ENCODE measurements around the gene ST3GAL4.

The ST3GAL4 gene

DNA sequence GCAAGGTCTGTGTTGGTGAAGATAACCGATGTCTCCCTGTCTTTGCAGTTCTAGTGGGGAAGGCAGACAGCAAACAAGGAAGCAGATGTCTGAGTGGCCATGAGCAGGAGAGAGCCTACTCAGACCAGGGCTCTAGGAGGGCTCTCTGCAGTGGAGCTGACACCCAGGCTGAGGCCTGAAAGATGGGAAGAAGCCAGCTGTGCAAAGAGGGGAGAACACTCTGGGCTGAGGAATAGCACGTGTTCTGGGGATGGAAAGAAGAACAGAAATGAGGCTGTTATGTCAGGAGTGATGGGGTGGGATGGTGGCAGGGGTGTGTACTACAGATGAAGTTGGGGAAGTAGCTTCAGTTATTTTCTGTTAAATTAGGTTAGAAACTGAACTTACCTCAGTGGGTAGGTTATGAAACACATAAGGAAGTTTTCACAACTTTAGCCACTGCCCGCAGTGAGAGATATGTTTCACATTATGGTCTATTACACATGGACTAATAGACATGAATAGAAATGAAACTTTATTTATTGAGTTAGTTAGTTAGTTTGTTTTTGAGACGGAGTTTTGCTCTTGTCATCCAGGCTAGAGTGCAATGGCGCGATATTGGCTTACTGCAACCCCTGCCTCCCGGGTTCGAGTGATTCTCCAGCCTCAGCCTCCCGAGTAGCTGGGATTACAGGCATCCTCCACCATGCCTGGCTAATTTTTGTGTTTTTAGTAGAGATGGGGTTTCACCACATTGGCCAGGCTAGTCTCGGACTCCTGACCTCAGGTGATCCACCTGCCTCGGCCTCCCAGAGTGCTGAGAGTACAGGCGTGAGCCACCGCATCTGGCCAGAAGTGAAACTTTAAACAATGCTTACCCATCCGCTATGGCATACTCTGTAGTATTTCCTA lies 43.8 kb upstream of the ST3GAL4 start (continued):
- TF ChIP-seq, protein P1, sequence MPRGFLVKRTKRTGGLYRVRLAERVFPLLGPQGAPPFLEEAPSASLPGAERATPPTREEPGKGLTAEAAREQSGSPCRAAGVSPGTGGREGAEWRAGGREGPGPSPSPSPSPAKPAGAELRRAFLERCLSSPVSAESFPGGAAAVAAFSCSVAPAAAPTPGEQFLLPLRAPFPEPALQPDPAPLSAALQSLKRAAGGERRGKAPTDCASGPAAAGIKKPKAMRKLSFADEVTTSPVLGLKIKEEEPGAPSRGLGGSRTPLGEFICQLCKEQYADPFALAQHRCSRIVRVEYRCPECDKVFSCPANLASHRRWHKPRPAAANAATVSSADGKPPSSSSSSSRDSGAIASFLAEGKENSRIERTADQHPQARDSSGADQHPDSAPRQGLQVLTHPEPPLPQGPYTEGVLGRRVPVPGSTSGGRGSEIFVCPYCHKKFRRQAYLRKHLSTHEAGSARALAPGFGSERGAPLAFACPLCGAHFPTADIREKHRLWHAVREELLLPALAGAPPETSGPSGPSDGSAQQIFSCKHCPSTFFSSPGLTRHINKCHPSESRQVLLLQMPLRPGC (tag by site-specific recombination; IDR thresholded peaks at IDR 0.05), result no peak
- TF ChIP-seq, protein P2, sequence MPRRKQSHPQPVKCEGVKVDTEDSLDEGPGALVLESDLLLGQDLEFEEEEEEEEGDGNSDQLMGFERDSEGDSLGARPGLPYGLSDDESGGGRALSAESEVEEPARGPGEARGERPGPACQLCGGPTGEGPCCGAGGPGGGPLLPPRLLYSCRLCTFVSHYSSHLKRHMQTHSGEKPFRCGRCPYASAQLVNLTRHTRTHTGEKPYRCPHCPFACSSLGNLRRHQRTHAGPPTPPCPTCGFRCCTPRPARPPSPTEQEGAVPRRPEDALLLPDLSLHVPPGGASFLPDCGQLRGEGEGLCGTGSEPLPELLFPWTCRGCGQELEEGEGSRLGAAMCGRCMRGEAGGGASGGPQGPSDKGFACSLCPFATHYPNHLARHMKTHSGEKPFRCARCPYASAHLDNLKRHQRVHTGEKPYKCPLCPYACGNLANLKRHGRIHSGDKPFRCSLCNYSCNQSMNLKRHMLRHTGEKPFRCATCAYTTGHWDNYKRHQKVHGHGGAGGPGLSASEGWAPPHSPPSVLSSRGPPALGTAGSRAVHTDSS (tag by site-specific recombination; IDR thresholded peaks at IDR 0.05), result no peak
- TF ChIP-seq ZNF266 (tag by site-specific recombination; IDR thresholded peaks at IDR 0.05; ENCODE audit: low read depth), result no peak
- TF ChIP-seq ZNF433 (tag by site-specific recombination; IDR thresholded peaks at IDR 0.05; ENCODE audit: low read depth), result no peak
- TF ChIP-seq ZNF610 (tag by site-specific recombination; IDR thresholded peaks at IDR 0.05; ENCODE audit: borderline replicate concordance), result no peak
- no peak for TF ChIP-seq ZNF529 (tag by site-specific recombination; IDR thresholded peaks at IDR 0.05; ENCODE audit: insufficient replicate concordance)
- TF ChIP-seq HOXC10 (CRISPR knock-in tag; IDR thresholded peaks at IDR 0.05), result no peak

DNA sequence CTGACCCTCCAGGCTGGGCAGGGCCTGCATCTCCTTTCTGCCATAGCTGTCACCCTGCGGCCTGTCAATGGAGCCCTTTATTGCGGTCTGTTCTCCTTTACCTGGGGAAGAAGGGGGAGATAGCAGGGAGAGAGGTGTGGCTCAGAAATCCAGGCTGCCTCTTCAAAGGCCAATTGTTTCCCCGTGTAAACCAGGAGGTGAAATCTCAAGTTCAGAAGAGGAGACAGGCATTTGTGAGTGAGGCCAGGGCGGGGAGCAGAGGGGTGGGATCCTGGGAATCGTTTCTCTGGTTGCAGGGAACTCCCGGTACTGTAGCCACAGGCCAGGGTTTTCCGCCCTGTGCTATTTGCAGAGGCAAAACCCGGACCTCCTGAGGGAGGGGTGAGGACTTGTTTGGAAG lies 42.5 kb upstream of the ST3GAL4 start:
- H3K4me1 ChIP-seq (ENCODE audit: control insufficient read depth, insufficient read depth, low read length), result peaks cover 8% of the 10 kb centered on the region
- H3K36me3 ChIP-seq (ENCODE audit: control insufficient read depth in 2 of 2, insufficient read depth in 1 of 2, low read length in 2 of 2), result peaks cover 0 to 3% of the 10 kb centered on the region in 2 experiments; a peak in 1 of 3 replicates
- POLR2A ChIA-PET, result no interaction called here
- CTCF ChIA-PET, result interaction anchor here (0.9 to 6.9 kb wide), 3 partner anchors 57 to 166 kb away, joined by 4 to 69 read pairs (median 13); no protein-coding TSS in a partner anchor
- H3K4me3 ChIP-seq (ENCODE audit: low read depth, low read length), result no peak overlapping the region
- H3K9me3 ChIP-seq (ENCODE audit: control insufficient read depth, insufficient read depth, low read depth, low read length), result no peaks in the 10 kb centered on the region
- TF ChIP-seq, protein P3, sequence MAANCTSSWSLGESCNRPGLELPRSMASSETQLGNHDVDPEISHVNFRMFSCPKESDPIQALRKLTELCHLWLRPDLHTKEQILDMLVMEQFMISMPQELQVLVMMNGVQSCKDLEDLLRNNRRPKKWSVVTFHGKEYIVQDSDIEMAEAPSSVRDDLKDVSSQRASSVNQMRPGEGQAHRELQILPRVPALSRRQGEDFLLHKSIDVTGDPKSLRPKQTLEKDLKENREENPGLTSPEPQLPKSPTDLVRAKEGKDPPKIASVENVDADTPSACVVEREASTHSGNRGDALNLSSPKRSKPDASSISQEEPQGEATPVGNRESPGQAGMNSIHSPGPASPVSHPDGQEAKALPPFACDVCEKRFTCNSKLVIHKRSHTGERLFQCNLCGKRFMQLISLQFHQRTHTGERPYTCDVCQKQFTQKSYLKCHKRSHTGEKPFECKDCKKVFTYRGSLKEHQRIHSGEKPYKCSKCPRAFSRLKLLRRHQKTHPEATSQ (tag by site-specific recombination; IDR thresholded peaks at IDR 0.05), result no peak
- no peak for TF ChIP-seq ZNF366 (tag by site-specific recombination; conservative IDR thresholded peaks at IDR 0.05)
- TF ChIP-seq ZNF214 (tag by site-specific recombination; IDR thresholded peaks at IDR 0.05; ENCODE audit: borderline replicate concordance), result no peak
- TF ChIP-seq ZNF426 (tag by site-specific recombination; IDR thresholded peaks at IDR 0.05), result no peak
- no peak for TF ChIP-seq TCF7L2 (IDR thresholded peaks at IDR 0.05; ENCODE audit: borderline replicate concordance, low read depth, low read length)
- TF ChIP-seq GLI2 (tag by site-specific recombination; IDR thresholded peaks at IDR 0.05; ENCODE audit: borderline replicate concordance, low read depth), result no peak
- TF ChIP-seq ZNF600 (tag by site-specific recombination; IDR thresholded peaks at IDR 0.05), result no peak
- TF ChIP-seq ZEB2 (tag by site-specific recombination; IDR thresholded peaks at IDR 0.05), result no peak
- TF ChIP-seq ZNF248 (tag by site-specific recombination; IDR thresholded peaks at IDR 0.05), result no peak
- no peak for TF ChIP-seq ZNF843 (tag by site-specific recombination; IDR thresholded peaks at IDR 0.05)
- TF ChIP-seq ZBTB7A (tag by site-specific recombination; IDR thresholded peaks at IDR 0.05; ENCODE audit: low read depth), result no peak
- TF ChIP-seq, protein P4, sequence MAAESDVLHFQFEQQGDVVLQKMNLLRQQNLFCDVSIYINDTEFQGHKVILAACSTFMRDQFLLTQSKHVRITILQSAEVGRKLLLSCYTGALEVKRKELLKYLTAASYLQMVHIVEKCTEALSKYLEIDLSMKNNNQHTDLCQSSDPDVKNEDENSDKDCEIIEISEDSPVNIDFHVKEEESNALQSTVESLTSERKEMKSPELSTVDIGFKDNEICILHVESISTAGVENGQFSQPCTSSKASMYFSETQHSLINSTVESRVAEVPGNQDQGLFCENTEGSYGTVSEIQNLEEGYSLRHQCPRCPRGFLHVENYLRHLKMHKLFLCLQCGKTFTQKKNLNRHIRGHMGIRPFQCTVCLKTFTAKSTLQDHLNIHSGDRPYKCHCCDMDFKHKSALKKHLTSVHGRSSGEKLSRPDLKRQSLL (tag by site-specific recombination; IDR thresholded peaks at IDR 0.05), result no peak
- TF ChIP-seq EGR2 (tag by site-specific recombination; IDR thresholded peaks at IDR 0.05; ENCODE audit: low read depth), result no peak
- TF ChIP-seq ZNF654 (tag by site-specific recombination; IDR thresholded peaks at IDR 0.05; ENCODE audit: low read depth), result no peak
- H3K27ac ChIP-seq (ENCODE audit: extremely low read depth, low read depth, low read length), result no peak overlapping the region
